ENCODE measurements around the gene ATP2B2.
A peak's percentile ranks its signal among the peaks of the same experiment; 100 is the strongest.

ATP2B2 gene

GRCh38 chr3:10290481-10291176, 214.8 kb downstream of the ATP2B2 start:
- no peak for DNase-seq

GRCh38 chr3:10289787-10290355, 215.5 kb downstream of the ATP2B2 start:
- DNase-seq, result no peak

GRCh38 chr3:10289077-10289476, 216.3 kb downstream of the ATP2B2 start:
- no peak for DNase-seq

GRCh38 chr3:10288575-10288960, 216.8 kb downstream of the ATP2B2 start:
- DNase-seq, result no peak

- no peak for DNase-seq
Measured at GRCh38 chr3:10287936-10288574, 217.3 kb downstream of the ATP2B2 start.

- peak; percentile 89 for DNase-seq
Measured at GRCh38 chr3:10286596-10287295, 218.6 kb downstream of the ATP2B2 start.

- no peak for DNase-seq
Measured at GRCh38 chr3:10286133-10286524, 219.3 kb downstream of the ATP2B2 start.

- DNase-seq, result no peak
Measured at GRCh38 chr3:10285272-10286132, 219.9 kb downstream of the ATP2B2 start.

GRCh38 chr3:10284496-10284895, 220.9 kb downstream of the ATP2B2 start:
- no peak for DNase-seq

- DNase-seq, result no peak
Measured at GRCh38 chr3:10283638-10284037, 221.7 kb downstream of the ATP2B2 start.

GRCh38 chr3:10281951-10282350, 223.4 kb downstream of the ATP2B2 start:
- DNase-seq, result peak; percentile 21

- no peak for DNase-seq
Measured at GRCh38 chr3:10280571-10280970, 224.8 kb downstream of the ATP2B2 start.

GRCh38 chr3:10280177-10280529, 225.2 kb downstream of the ATP2B2 start:
- DNase-seq, result no peak

- no peak for DNase-seq
Measured at GRCh38 chr3:10279384-10280176, 225.8 kb downstream of the ATP2B2 start.

GRCh38 chr3:10278501-10278900, 226.9 kb downstream of the ATP2B2 start:
- DNase-seq, result no peak

- no peak for DNase-seq
Measured at GRCh38 chr3:10277115-10277625, 228.2 kb downstream of the ATP2B2 start.

- DNase-seq, result no peak
Measured at GRCh38 chr3:10274601-10275000, 230.8 kb downstream of the ATP2B2 start.

Measured in fibroblast of skin of abdomen (primary cell).